Large intestine (tissue), 3 donors: Measurements from ENCODE around the gene THRB. TPM values are rescaled to one million over a fixed set of nuclear protein-coding genes. Genes with fewer than 3 reads are reported as not detected.
A peak's percentile ranks its signal among the peaks of the same experiment; 100 is the strongest.
"Not testable (repeated sequence)": the region's sequence is repeated elsewhere in the genome, so short reads cannot be mapped to it uniquely, and the experiment has no call there.

Experiments
- DNase-seq, 2 donors: peaks; one replicate each; pipeline versions ENCODE4 v3.0.0 to v3.0.0-alpha.2; 2013
- H3K27ac ChIP-seq: one replicate; pipeline ENCODE4 v1.5.1; 2013; ENCODE audit warnings: low read length
- H3K27me3 ChIP-seq: 2 replicates; pipeline ENCODE4 v1.6.1; 2013; ENCODE audit warnings: low read length; ENCODE audit not compliant: control insufficient read depth, insufficient read depth
- H3K36me3 ChIP-seq: 2 replicates; pipeline ENCODE4 v1.6.1; 2013; ENCODE audit warnings: low read length; ENCODE audit not compliant: control insufficient read depth, insufficient read depth
- H3K4me1 ChIP-seq: one replicate; pipeline ENCODE4 v1.6.1; 2013; ENCODE audit warnings: low read length; ENCODE audit not compliant: control insufficient read depth, insufficient read depth
- H3K4me3 ChIP-seq: one replicate; pipeline ENCODE4 v1.5.1; 2013; ENCODE audit warnings: low read length
- H3K9me3 ChIP-seq: one replicate; pipeline ENCODE4 v1.6.1; 2013; ENCODE audit warnings: mild to moderate bottlenecking, low read depth, low read length, moderate library complexity; ENCODE audit not compliant: control insufficient read depth
- WGBS: methylation state at CpG from one replicate; pipeline ENCODE4 v1.1.5; 2013; ENCODE audit warnings: low lambda C conversion rate; ENCODE audit not compliant: insufficient coverage; 5-methylcytosine and 5-hydroxymethylcytosine counted together
- polyA plus RNA-seq: library from polyadenylated mRNA; unstranded; fragments of 120-200 nt; gene quantifications from one replicate; pipeline ENCODE4 v1.2.1, GENCODE V29; 2013

THRB gene
- polyA plus RNA-seq, 1 donor = 38.3 TPM

DNA sequence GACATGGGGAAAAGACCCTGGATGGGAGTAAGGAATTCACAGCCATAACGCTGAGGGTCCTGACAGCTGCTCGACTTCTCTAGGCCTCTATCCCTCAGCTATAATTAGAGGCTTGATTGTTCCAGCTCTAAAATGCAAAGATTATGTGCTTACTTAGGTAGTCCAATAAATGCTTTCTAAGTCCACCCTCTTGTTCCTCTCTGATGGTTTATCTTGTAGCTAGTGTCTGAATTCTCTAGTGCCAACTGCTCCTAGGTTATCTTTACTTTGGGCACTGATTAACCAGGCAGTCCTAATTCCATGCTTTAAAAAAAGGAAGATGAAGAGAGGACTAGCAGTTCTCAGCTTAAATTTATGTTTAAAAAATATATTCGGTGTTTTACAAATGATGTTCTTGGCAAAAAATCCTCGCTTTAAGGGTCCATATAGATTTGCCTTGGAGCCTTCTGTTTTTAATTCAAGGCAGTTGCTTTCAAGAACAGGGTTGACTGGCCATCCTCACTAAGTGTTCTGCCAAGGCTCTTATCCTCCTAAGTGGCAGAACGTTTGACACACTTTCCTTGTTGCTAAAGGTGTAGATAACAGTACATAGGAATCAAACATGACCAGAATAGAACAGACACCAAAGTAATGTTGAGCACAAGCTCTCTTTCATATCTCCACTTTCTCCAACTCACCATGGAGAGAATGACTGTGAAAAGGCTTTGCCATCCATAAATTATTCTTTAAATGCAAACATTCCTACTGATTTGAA is 60.6 kb downstream of the THRB start:
- Histone ChIP-seq H3K9me3 (no peaks in the 10 kb centered on the region), H3K27ac (peak overlapping the region; percentile 62), H3K27me3 (no peaks in the 10 kb centered on the region), H3K36me3 (no peaks in the 10 kb centered on the region), H3K4me3 (no peak overlapping the region), H3K4me1 (peaks cover 48% of the 10 kb centered on the region)
- peak; percentile 33 to 48 for DNase-seq
- WGBS = no CpG with 5 or more reads among the region's 5 CpGs

DNA sequence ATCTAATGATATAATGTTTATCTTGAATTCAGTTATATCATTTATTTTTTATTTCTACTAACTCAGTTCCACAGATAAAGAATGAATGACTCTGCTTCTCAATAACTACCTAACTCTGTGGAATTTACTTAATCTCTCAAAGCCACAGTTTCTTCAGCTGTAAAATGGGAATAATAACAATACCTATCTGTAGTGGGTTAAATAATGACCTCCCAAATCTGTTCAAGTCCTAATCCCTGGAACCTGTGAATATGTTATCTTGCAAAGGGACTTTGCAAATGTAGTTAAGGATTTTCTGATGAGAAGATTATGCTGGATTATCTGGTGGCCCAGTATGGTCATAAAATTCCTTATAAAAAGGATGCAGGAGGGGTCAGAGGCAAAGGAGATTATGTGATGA is 61.7 kb downstream of the THRB start:
- Histone ChIP-seq H3K4me3 (no peak overlapping the region), H3K4me1 (peaks cover 38% of the 10 kb centered on the region), H3K36me3 (peaks cover 4% of the 10 kb centered on the region), H3K27ac (peak overlapping the region; percentile 62), H3K9me3 (no peaks in the 10 kb centered on the region), H3K27me3 (no peaks in the 10 kb centered on the region)
- DNase-seq = no peak

DNA sequence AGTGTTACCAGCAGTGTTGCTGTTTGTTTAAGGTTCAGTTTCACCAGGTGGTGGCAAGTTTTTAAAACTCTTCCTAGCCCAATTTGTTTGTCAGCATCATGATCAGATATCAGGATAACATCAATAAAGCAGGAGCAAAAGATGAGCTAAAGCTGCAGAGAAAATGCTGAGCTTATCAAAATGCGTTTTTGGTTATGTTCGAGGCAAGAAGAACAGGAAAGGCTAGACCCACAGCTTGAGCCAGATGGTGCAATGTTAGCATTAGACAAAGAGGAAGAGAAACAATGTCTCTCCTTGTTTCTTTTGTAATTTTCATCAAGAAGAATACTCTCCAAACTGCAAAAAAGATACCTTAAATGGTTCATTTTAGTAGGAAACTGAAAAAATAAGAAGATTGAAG is 66.2 kb downstream of the THRB start:
- Histone ChIP-seq H3K4me1 (peaks cover 5% of the 10 kb centered on the region), H3K36me3 (peaks cover 4% of the 10 kb centered on the region), H3K9me3 (no peaks in the 10 kb centered on the region), H3K27me3 (no peaks in the 10 kb centered on the region), H3K27ac (no peak overlapping the region), H3K4me3 (no peak overlapping the region)
- DNase-seq = no peak
- 92% methylated on average over 2 of the region's 2 CpGs for WGBS

DNA sequence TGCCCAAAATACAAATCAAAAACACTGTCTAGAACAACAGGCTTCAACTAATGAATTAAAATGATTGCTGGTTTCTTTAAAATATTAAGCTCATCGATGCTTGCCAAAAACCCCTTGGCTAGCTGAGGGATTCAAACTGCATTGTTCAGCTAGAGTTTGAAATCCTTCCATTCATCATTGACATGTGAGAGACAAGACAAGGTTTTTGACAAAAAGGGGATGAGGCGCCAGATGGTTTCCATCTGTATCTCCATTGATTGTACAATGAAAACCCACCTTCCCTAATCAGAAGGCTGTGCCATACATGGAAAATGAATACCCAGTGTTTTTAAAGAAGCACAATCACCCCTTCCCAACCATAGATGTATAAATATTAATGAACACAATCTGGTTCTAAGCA is 67.8 kb downstream of the THRB start:
- DNase-seq = no peak
- H3K27me3 ChIP-seq = no peaks in the 10 kb centered on the region
- no peak overlapping the region for H3K27ac ChIP-seq
- peaks cover 4% of the 10 kb centered on the region for H3K36me3 ChIP-seq
- no peak overlapping the region for H3K4me3 ChIP-seq
- no peaks in the 10 kb centered on the region for H3K4me1 ChIP-seq
- no CpG with 5 or more reads among the region's 2 CpGs for WGBS
- H3K9me3 ChIP-seq = no peaks in the 10 kb centered on the region

DNA sequence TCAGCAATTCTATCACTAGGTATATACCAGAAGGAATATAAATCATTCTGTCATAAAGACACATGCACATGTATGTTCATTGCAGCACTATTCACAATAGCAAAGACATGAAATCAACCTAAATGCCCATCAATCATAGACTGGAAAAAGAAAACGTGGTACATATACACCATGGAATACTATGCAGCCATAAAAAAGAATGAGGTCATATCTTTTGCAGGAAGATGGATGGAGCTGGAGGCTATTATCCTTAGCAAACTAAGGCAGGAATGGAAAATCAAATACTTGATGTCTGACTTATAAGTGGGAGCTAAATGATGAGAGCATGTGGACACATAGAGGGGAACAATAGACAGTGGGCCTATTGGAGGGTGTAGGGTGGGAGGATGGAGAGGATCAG is 73.8 kb downstream of the THRB start:
- WGBS = no CpG with 5 or more reads among the region's 1 CpG
- not testable (repeated sequence) for DNase-seq, H3K4me1 ChIP-seq, H3K4me3 ChIP-seq, H3K27me3 ChIP-seq, H3K36me3 ChIP-seq, H3K9me3 ChIP-seq, H3K27ac ChIP-seq

DNA sequence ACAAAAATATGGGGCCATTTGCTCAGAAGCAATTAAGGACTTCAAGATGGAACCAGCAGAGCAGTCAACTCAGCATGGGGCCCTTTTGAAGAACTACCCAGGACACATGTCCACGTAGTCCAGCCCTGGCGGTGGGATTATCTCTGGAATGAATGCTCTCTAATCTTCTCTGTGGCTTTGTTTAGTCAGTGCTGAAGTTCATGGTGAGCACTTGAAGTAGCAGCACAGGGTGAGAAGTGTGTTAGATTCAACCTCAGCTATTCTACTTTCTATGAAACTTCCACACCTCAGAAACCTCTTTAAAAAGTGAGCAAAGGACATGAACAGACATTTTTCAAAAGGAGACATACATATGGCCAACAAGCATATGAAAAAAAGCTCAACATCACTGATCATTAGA is 74.4 kb downstream of the THRB start:
- DNase-seq = peak; percentile 42 to 72
- H3K27ac ChIP-seq = peak overlapping the region; percentile 5
- no peaks in the 10 kb centered on the region for H3K27me3 ChIP-seq
- no peak overlapping the region for H3K4me3 ChIP-seq
- no peaks in the 10 kb centered on the region for H3K9me3 ChIP-seq
- H3K4me1 ChIP-seq = peaks cover 4% of the 10 kb centered on the region
- no peaks in the 10 kb centered on the region for H3K36me3 ChIP-seq
- WGBS = no CpG with 5 or more reads among the region's 2 CpGs

DNA sequence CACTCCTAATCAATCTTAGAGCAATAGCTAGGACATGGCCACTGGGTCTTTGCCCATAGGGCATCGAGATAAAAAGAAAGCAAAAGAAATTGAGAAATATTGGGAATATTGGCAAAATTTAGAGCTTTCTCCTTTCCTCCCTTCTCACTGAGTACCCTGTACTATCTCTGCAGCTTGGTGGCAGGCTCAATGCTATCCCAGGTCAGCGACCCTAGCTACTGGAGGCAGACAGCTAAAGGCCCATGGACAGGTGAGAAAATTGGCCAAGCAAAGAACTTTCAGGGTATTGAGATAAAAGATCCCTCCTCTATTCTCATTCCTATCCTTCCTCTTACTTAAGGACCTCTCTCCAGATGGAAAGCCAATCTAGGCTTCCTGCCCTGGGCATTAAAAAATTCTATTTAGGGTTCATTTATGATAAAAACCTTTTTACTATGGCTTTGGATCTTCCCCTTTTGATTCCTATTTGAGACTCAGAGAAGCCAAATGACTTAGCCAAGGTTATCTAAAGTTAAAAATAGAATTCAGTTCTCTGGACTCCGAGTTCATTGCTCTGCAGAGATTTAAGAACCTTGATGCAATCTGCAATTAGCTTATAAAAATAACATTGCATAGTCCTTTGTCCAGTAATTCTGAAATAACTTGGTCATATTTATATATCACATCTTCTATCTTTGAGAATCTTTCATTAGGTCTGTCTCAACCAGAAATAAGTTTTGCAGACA is 75.4 kb downstream of the THRB start:
- H3K27ac ChIP-seq = peak overlapping the region; percentile 4
- peaks cover 4% of the 10 kb centered on the region for H3K4me1 ChIP-seq
- H3K36me3 ChIP-seq = no peaks in the 10 kb centered on the region
- H3K9me3 ChIP-seq = no peaks in the 10 kb centered on the region
- WGBS = no CpG with 5 or more reads among the region's 3 CpGs
- no peak for DNase-seq
- H3K27me3 ChIP-seq = no peaks in the 10 kb centered on the region
- no peak overlapping the region for H3K4me3 ChIP-seq

DNA sequence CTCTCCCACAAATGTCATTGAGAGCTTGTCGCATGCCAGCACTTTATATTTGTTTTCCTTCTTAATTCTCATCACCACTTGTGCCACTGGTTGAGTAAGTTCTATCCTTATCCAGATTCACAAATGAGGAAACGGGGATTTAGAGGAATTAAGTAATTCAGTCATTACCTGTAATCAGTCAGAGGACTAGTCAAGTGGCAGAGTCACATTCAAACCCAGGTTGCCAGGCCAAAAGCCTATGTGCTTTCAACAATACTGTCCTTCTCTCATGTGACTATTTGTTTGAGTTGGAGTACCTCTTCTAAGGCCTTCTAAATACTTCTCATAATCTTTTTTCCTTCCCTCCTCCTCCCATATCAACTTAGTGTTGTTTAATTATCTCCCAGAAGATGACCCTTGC is 76.9 kb downstream of the THRB start:
- DNase-seq = peak in 1 of 2 donors; percentile 24
- H3K9me3 ChIP-seq = no peaks in the 10 kb centered on the region
- H3K4me1 ChIP-seq = peaks cover 4% of the 10 kb centered on the region
- no peak overlapping the region for H3K4me3 ChIP-seq
- WGBS = no CpG with 5 or more reads among the region's 2 CpGs
- H3K27ac ChIP-seq = peak overlapping the region; percentile 14
- no peaks in the 10 kb centered on the region for H3K27me3 ChIP-seq
- no peaks in the 10 kb centered on the region for H3K36me3 ChIP-seq

DNA sequence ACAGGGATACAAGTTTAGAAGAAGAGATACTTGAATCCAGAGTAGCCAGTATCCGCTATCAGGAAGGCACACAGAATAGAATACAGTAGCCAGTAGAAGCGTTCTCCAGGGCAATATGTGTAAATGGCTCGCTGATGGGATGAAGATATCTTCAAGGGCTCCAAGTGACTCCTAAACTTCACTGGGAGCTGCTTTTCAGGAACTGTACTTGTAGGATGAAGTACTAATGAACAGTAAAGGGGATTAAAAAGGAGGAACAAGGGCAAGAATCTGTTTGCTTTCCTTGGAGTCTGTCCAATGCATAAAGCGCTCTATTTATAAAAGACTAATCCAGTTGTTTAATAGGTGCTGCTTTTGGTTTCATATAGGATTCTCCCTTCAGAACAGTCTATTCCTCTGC is 78.4 kb downstream of the THRB start:
- no peak for DNase-seq
- Histone ChIP-seq H3K4me3 (no peak overlapping the region), H3K36me3 (no peaks in the 10 kb centered on the region), H3K27ac (no peak overlapping the region), H3K9me3 (no peaks in the 10 kb centered on the region), H3K27me3 (no peaks in the 10 kb centered on the region), H3K4me1 (peaks cover 4% of the 10 kb centered on the region)
- 90% methylated on average over 2 of the region's 4 CpGs for WGBS

DNA sequence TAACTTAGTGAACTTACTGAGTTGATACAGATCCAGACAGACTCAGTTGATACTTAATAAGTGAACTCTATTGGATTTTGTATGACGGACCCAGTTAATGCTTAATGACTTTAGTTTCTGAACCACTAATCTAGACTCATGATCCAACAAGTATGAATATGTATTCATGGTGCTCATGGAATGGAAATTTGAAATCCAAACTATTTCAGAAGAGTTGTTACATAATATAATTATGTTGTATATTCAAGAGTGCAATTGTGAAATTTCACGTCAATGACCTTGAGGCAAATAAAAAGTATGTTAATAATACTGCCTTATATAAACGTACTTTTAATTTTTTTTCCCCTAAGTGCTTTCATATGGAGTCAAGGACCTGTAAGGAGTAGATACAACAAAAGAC is 78.8 kb downstream of the THRB start:
- Histone ChIP-seq H3K4me1 (peaks cover 4% of the 10 kb centered on the region), H3K27me3 (no peaks in the 10 kb centered on the region), H3K4me3 (no peak overlapping the region), H3K36me3 (no peaks in the 10 kb centered on the region), H3K9me3 (no peaks in the 10 kb centered on the region), H3K27ac (no peak overlapping the region)
- DNase-seq = no peak
- no CpG with 5 or more reads among the region's 3 CpGs for WGBS

DNA sequence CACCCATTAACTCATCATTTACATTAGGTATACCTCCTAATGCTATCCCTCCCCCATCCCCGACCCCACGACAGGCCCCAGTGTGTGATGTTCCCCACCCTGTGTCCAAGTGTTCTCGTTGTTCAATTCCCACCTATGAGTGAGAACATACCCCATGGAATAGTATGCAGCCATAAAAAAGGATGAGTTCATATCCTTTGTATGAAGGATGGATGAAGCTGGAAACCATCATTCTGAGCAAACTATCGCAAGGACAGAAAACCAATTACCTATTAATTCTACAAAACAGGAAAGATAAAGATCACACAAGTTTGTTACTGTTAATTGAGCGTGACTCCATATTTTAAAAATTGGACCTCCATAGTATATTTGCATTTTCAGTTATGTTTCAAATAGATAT is 81.0 kb downstream of the THRB start:
- H3K27ac ChIP-seq, H3K27me3 ChIP-seq, H3K36me3 ChIP-seq, H3K4me3 ChIP-seq, H3K4me1 ChIP-seq, H3K9me3 ChIP-seq, DNase-seq: not testable (repeated sequence)
- 80% methylated on average over 1 of the region's 5 CpGs for WGBS
